KG1 (cell line): ENCODE measurements around the gene TXLNB.
A peak's percentile ranks its signal among the peaks of the same experiment; 100 is the strongest.
"Not testable (repeated sequence)": the region's sequence is repeated elsewhere in the genome, so short reads cannot be mapped to it uniquely, and the experiment has no call there.

Source experiments
- DNase-seq: peaks from one replicate; lab custom pipeline; 2025; lab: John Stamatoyannopoulos, UW

The TXLNB gene

DNA sequence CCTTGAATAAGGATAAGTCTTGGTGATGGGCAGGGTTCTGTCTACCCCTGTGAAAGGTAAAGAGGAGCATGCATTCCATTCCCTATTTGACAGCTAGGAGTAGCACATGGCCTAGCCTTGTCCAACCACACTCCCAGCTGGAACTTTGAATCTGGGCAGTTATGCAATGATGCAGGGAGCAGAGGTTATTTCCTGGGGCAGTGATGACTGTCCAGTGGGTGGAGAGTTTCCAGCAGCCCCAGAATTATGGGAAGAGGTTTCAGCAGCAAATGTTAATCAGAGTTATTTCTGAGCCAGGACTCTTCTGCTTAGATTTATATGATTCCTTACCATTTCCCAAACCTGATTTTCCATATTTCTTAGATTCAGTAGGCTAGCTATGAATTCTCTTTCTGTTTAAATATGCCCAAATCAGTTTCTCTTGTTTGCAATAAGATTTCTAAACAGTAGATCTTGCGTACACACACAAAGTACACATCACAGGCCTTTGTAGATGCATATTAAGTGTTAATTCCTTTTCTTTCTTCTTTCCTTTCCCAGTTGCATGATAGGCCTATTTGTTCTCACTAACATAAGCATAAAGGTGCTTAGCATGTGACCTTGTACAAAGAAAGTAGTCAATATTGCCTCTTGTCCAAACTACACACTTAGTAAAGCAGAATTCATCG is 17.3 kb upstream of the TXLNB start:
- DNase-seq: no peak

- peak; percentile 32 for DNase-seq
Measured at GRCh38 chr6:139308286-139308916, 16.6 kb upstream of the TXLNB start.

DNA sequence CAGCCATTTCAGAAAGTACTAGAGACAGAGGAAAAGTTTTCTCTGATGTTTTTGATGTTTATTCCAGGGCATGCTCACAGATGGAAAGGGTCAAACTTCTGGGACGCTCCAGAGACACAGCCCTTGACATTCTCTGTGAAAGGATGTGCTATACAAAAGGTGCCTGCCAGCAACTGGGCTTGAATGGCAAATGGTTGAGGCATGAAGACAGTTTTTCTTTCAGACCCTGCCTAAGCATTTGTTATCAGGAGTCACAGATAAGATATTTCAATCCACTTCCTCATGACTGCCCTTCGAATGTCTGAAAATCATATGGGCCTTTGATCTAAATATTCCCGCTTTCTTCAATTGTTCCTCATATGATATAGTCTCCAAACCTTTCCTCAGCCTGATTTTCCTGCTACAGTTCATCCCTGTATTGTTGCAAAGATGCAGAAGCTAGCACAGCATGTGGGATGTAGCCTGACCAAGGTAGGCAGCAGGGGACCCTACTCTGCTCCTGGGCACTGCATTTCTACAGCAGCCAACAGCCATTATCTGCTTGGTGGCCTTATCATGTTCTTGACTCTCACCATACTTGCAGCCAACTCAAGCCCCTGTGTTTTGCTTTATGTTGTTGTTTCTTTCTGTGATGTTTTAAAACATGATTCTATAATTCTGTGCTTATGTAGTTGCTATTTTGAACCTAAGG is 14.6 kb upstream of the TXLNB start:
- no peak for DNase-seq

- DNase-seq: no peak
Measured at GRCh38 chr6:139303185-139303584, 11.4 kb upstream of the TXLNB start.

GRCh38 chr6:139297921-139298320 is 6.1 kb upstream of the TXLNB start:
- DNase-seq: no peak

- DNase-seq: no peak
Measured at GRCh38 chr6:139296927-139297326, 5.1 kb upstream of the TXLNB start.

- no peak for DNase-seq
Measured at GRCh38 chr6:139295901-139296300, 4.1 kb upstream of the TXLNB start.

GRCh38 chr6:139294090-139294489 is 2.3 kb upstream of the TXLNB start:
- no peak for DNase-seq

GRCh38 chr6:139293230-139293629 is 1.4 kb upstream of the TXLNB start:
- DNase-seq: not testable (repeated sequence)

DNA sequence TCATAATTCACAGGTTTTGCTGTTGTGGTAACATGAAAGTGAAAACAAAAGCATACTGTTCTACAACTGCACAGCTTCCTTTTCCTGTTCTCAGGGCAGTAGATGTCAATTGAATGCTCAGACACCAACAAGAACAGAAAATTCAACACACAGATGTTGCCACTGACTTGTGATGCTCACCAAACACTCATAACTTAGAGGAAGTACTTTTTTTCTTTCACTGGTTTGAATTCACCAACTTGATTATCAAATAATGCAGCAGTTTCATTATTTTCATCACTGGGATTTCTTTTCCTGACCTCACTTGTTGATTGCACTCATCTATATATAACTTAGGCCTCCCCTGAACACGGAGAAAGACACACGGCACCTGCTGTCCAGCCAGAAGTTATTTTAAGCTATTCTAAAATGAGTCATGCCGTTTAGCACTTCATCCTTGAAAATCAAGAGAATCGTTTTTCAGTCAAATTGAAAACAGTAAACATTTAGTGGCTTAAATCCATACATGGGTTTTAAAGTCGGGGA is 949 bp downstream of the TXLNB start:
- peak; percentile 53 for DNase-seq

DNA sequence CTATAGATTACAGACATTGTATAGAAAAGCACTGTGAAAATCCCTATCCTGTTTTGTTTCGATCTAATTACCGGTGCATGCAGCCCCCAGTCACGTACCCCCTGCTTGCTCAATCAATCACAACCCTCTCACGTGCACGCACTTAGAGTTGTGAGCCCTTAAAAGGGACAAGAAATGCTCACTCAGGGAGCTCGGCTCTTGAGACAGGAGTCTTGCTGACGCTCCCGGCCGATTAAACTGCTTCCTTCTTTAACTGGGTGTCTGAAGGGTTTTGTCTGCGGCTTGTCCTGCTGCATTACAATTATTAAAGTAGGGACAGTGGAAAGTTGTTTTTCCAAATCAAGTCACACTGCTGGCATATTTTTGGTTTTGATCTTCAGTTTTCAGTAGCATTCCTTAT is 2.6 kb downstream of the TXLNB start:
- DNase-seq: no peak

- DNase-seq: no peak
Measured at GRCh38 chr6:139288496-139289040, 3.2 kb downstream of the TXLNB start.

- DNase-seq: no peak
Measured at GRCh38 chr6:139287868-139288267, 3.9 kb downstream of the TXLNB start.

GRCh38 chr6:139286438-139286837 is 5.4 kb downstream of the TXLNB start:
- DNase-seq: not testable (repeated sequence)

- no peak for DNase-seq
Measured at GRCh38 chr6:139285590-139285989, 6.2 kb downstream of the TXLNB start.

GRCh38 chr6:139284789-139285188 is 7.0 kb downstream of the TXLNB start:
- DNase-seq: no peak

DNA sequence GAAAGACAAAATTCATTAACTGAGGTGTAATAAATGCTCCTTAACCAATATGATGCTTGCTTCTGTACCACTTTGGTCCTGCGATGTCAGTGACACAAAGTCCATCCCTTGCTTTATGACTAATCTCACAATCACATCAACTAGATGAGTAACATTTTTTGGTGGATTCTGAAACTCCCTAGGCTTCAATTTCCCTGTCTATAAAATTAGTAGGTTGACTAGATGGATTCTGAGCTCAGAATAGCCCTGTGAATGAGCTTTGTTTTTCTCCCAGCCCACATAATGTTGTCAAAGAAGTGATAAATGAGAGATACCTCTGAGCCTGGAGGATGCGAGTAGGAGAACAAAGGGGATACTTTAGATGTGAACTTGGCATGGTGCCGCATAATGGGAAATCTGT is 9.1 kb downstream of the TXLNB start:
- DNase-seq: no peak

DNA sequence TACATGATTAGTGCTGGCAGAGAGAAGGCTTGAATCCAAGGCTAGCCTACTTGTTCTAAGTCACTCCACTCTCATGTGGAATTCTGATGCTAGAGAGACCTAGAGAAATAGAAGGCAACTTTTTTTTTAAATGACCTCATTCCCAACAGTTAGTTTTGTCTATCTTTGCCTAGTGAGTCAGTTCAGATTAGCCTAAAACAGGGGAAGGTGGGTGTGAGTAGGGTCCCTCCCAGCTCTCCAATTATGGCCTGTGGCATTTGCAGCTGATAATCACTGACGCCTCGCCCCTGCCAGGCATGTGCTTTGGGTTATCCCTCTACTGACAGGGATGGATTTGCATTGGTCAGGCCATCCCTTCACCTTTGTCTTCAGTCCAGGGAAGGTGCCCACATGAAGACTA is 13.6 kb downstream of the TXLNB start:
- DNase-seq: no peak

DNA sequence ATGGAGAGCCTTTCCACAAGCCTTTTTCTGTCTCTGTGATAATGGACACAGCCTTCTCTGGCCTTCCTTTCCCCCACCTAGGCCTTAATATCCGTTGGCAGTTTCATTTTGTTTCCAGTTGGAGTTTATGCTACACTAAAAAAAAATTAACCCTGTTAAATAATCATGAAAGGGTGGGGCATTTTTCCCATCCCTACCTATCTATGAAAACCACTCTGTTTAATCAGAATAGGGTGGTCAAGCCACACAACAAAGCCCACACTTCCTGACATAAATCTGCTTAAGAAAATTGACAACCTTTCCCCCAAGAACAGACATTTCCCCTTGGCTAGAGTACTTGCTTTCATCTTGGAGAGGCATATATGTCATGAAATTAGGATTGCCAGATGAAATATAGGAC is 14.2 kb downstream of the TXLNB start:
- no peak for DNase-seq

- no peak for DNase-seq
Measured at GRCh38 chr6:139277161-139277560, 14.6 kb downstream of the TXLNB start.

- DNase-seq: no peak
Measured at GRCh38 chr6:139275279-139276055, 16.3 kb downstream of the TXLNB start.

DNA sequence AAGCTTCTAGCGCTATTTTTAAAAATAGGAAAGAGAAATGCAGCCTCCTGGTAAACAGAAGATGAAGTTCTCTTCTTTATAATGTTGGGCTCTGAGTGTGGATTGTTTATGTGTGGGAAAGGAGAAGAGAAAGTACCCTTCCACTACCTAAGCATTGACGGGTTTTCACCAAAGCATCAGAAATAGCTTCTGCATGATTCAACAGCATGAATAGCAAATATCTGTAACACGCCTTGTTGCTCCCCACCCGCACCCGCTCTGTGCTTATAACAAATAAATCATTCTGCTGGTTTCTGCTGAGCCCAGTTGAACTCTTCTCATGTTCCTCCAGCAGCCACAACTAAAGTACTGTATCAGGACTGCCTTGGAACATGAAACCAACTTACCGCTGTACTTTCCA is 20.7 kb downstream of the TXLNB start:
- DNase-seq: no peak
